HL-60 (cell line): ENCODE results near the gene ANKRD6.

Experiments used
- POLR2AphosphoS5 ChIP-seq: IDR thresholded peaks from 2 replicates; pipeline ENCODE4 v1.6.1; 2012; ENCODE audit warnings: low read depth
- TF ChIP-seq, protein P1 (sequence below): IDR thresholded peaks from one replicate; pipeline ENCODE4 v1.5.1; 2011; ENCODE audit warnings: low read length, control low read depth, inconsistent platforms; ENCODE audit not compliant: insufficient read depth

DNA sequence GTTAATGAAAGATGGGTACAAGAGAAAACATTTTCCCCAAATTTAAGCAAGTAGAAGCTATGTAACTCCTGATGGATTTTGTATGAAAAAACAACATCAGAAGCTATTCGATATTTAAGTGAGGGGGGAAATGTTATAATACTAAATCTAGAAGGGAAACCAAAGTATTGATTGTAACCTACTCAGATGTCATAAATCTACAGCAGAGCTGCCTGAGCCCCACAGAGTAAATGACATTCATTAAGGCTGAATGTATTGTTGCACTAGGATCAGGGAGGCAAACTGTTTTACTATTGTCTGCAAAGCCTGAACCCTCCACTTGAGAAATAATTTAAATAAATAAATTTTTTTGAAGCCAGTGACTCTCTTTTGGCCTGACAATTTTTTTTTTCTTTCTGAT is 19.3 kb downstream of the ANKRD6 start:
- TF ChIP-seq, protein P1, sequence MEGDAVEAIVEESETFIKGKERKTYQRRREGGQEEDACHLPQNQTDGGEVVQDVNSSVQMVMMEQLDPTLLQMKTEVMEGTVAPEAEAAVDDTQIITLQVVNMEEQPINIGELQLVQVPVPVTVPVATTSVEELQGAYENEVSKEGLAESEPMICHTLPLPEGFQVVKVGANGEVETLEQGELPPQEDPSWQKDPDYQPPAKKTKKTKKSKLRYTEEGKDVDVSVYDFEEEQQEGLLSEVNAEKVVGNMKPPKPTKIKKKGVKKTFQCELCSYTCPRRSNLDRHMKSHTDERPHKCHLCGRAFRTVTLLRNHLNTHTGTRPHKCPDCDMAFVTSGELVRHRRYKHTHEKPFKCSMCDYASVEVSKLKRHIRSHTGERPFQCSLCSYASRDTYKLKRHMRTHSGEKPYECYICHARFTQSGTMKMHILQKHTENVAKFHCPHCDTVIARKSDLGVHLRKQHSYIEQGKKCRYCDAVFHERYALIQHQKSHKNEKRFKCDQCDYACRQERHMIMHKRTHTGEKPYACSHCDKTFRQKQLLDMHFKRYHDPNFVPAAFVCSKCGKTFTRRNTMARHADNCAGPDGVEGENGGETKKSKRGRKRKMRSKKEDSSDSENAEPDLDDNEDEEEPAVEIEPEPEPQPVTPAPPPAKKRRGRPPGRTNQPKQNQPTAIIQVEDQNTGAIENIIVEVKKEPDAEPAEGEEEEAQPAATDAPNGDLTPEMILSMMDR, result no peak
- TF ChIP-seq POLR2AphosphoS5, result no peak
